ENCODE measurements around the gene FIGNL2.

DNA sequence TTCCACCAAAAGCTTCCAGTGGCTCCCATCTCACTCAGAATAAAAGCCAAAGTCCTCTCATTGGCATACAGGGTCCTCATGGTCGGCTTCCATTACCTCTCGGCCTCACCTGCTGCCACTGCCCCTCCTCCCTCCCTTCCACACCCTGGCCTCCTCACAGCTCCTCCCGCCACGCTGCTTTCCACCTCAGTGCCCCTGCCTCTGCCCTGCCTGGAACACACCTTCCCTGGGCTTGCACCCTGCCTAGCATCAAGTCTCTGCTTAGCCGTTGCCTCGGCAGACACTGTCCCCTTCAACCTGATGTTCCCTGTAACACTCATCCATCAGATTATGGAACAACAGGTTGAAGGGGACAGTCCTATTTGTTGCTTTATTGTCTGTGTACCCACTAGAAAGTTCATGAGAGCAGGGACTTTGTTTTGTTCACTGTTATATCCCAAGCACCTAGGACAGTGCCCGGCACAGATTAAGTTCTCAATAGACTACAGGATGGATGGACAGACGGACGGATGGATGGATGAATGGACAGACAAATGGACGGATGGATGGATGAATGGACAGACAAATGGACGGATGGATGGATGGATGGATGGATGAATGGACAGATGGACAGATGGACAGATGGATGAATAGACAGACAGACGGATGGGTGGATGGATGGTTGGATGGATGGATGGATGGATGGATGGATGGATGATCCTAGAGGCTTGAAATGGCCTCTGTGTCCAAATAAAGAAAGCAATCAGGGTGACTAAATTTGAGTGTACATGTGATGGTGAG is 14.9 kb downstream of the FIGNL2 start:
- TF ChIP-seq, protein P1, sequence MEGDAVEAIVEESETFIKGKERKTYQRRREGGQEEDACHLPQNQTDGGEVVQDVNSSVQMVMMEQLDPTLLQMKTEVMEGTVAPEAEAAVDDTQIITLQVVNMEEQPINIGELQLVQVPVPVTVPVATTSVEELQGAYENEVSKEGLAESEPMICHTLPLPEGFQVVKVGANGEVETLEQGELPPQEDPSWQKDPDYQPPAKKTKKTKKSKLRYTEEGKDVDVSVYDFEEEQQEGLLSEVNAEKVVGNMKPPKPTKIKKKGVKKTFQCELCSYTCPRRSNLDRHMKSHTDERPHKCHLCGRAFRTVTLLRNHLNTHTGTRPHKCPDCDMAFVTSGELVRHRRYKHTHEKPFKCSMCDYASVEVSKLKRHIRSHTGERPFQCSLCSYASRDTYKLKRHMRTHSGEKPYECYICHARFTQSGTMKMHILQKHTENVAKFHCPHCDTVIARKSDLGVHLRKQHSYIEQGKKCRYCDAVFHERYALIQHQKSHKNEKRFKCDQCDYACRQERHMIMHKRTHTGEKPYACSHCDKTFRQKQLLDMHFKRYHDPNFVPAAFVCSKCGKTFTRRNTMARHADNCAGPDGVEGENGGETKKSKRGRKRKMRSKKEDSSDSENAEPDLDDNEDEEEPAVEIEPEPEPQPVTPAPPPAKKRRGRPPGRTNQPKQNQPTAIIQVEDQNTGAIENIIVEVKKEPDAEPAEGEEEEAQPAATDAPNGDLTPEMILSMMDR (conservative IDR thresholded peaks at IDR 0.05; ENCODE audit: low read depth, low read length): no peak
- TF ChIP-seq, protein P2, sequence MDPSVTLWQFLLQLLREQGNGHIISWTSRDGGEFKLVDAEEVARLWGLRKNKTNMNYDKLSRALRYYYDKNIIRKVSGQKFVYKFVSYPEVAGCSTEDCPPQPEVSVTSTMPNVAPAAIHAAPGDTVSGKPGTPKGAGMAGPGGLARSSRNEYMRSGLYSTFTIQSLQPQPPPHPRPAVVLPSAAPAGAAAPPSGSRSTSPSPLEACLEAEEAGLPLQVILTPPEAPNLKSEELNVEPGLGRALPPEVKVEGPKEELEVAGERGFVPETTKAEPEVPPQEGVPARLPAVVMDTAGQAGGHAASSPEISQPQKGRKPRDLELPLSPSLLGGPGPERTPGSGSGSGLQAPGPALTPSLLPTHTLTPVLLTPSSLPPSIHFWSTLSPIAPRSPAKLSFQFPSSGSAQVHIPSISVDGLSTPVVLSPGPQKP (IDR thresholded peaks at IDR 0.05; ENCODE audit: borderline replicate concordance, low read depth, low read length): no peak
- no peak for TF ChIP-seq MXI1 (IDR thresholded peaks at IDR 0.05; ENCODE audit: borderline replicate concordance, low read depth, low read length)
- TF ChIP-seq NFE2L2 (IDR thresholded peaks at IDR 0.05; ENCODE audit: low read depth, low read length): no peak
- TF ChIP-seq POLR2A (IDR thresholded peaks at IDR 0.05; ENCODE audit: low read depth, low read length): no peak
- TF ChIP-seq RCOR1 (IDR thresholded peaks at IDR 0.05; ENCODE audit: insufficient replicate concordance, low read length): no peak
- no peak for TF ChIP-seq MAFK (IDR thresholded peaks at IDR 0.05; ENCODE audit: low read depth, low read length)
- TF ChIP-seq CEBPB (IDR thresholded peaks at IDR 0.05; ENCODE audit: low read depth, low read length): no peak
- no peak for TF ChIP-seq CHD1 (IDR thresholded peaks at IDR 0.05; ENCODE audit: low read depth, low read length)

All from IMR-90 (cell line).